BE2C (cell line): Measurements from ENCODE around the gene AGXT.

ENCODE experiments used
- DNase-seq: peaks from one replicate; pipeline ENCODE4 v3.0.0-alpha.2; 2020
- H3K27me3 ChIP-seq: fragments of 250-450 bp; sonication (Bioruptor Pico); 2 replicates; pipeline ENCODE4 v1.5.1; 2020; ENCODE audit warnings: mild to moderate bottlenecking
- H3K36me3 ChIP-seq: fragments of 250-450 bp; sonication (Bioruptor Pico); 2 replicates; pipeline ENCODE4 v1.5.1; 2020; ENCODE audit warnings: mild to moderate bottlenecking
- H3K4me1 ChIP-seq: fragments of 250-450 bp; sonication (Bioruptor Pico); 2 replicates; pipeline ENCODE4 v1.5.1; 2020
- H3K4me3 ChIP-seq: 2 replicates; pipeline ENCODE4 v1.5.1; 2011; ENCODE audit warnings: low read depth, low read length
- H3K9me3 ChIP-seq: fragments of 250-450 bp; sonication (Bioruptor Pico); 2 replicates; pipeline ENCODE4 v1.5.1; 2020
- CTCF ChIP-seq: IDR thresholded peaks from 2 replicates; pipeline ENCODE4 v1.5.1; 2012; ENCODE audit warnings: mild to moderate bottlenecking, low read depth, low read length

AGXT gene

GRCh38 chr2:240922245-240922981, 53.8 kb downstream of the AGXT start:
- no peak for TF ChIP-seq CTCF

GRCh38 chr2:240922982-240923537, 54.4 kb downstream of the AGXT start:
- peak; percentile 18 for DNase-seq
- TF ChIP-seq CTCF: no peak
- Histone ChIP-seq H3K36me3 (no peaks in the 10 kb centered on the region), H3K27me3 (no peaks in the 10 kb centered on the region), H3K9me3 (no peaks in the 10 kb centered on the region), H3K4me1 (no peaks in the 10 kb centered on the region), H3K4me3 (no peak overlapping the region)

More at GRCh38 chr2:240922245-240922981, 53.8 kb downstream of the AGXT start:
- H3K9me3 ChIP-seq: no peaks in the 10 kb centered on the region
- no peaks in the 10 kb centered on the region for H3K36me3 ChIP-seq
- DNase-seq: peak; percentile 5
- H3K4me3 ChIP-seq: no peak overlapping the region
- H3K4me1 ChIP-seq: no peaks in the 10 kb centered on the region
- no peaks in the 10 kb centered on the region for H3K27me3 ChIP-seq

- no peak for TF ChIP-seq CTCF
- peak; percentile 6 for DNase-seq
- Histone ChIP-seq H3K9me3 (no peaks in the 10 kb centered on the region), H3K27me3 (no peaks in the 10 kb centered on the region), H3K4me1 (no peaks in the 10 kb centered on the region), H3K36me3 (no peaks in the 10 kb centered on the region), H3K4me3 (no peak overlapping the region)
These were observed 56.6 kb downstream of the AGXT start for GRCh38 chr2:240925191-240925567.

- TF ChIP-seq CTCF: no peak
- Histone ChIP-seq H3K27me3 (no peaks in the 10 kb centered on the region), H3K9me3 (no peaks in the 10 kb centered on the region), H3K4me1 (no peaks in the 10 kb centered on the region), H3K36me3 (no peaks in the 10 kb centered on the region), H3K4me3 (no peak overlapping the region)
- peak; percentile 11 for DNase-seq
These were observed 57.2 kb downstream of the AGXT start for GRCh38 chr2:240925568-240926515.

GRCh38 chr2:240926516-240927389, 58.1 kb downstream of the AGXT start:
- Histone ChIP-seq H3K9me3 (no peaks in the 10 kb centered on the region), H3K4me1 (no peaks in the 10 kb centered on the region), H3K36me3 (no peaks in the 10 kb centered on the region), H3K27me3 (no peaks in the 10 kb centered on the region), H3K4me3 (no peak overlapping the region)
- peak; percentile 29 for DNase-seq
- no peak for TF ChIP-seq CTCF
